ENCODE data around the gene G6PC3. TPM values are rescaled to one million over a fixed set of nuclear protein-coding genes. Genes with fewer than 3 reads are reported as not detected.
"Not testable (repeated sequence)": the region's sequence is repeated elsewhere in the genome, so short reads cannot be mapped to it uniquely, and the experiment has no call there.

Gene G6PC3
- total and polyA plus RNA-seq, 10 of the 15 experiments (the other 5 are each of a cell fraction or from before 2014, with no cell fraction given) = 13.0 to 93.7 (median 43.0) TPM

GRCh38 chr17:44119798-44120197, 49.3 kb downstream of the G6PC3 start:
- ATAC-seq (no peak), FAIRE-seq (no peak), DNase-seq (ENCODE audit: low read depth, low spot score) (no peak)
- H3K4me1 ChIP-seq (ENCODE audit: control insufficient read depth, insufficient read depth, low read length) = peaks cover 8% of the 10 kb centered on the region; the same call in 1 of the 2 replicates
- no peak overlapping the region for H2AFZ ChIP-seq (ENCODE audit: control insufficient read depth, low read depth, low read length)
- H3K27me3 ChIP-seq (replicated peaks in 1 of 2; ENCODE audit: control insufficient read depth in 2 of 2, insufficient read depth in 2 of 2, low read length in 1 of 2) = no peaks in the 10 kb centered on the region
- no TSS peak for BruUV-seq (replicated peaks)
- peaks cover 0 to 1% of the 10 kb centered on the region in 2 experiments; a peak in 1 of 4 replicates for H3K36me3 ChIP-seq (ENCODE audit: control insufficient read depth in 2 of 2, insufficient read depth in 2 of 2, low read length in 1 of 2)
- ChIA-PET SMC1A (ENCODE audit: uncharacterized antibody, unreplicated experiment) (no interaction called here), CTCF (interaction anchor here (0.6 kb wide), 2 partner anchors 28 to 63 kb away, joined by 3 to 5 read pairs; no protein-coding TSS in a partner anchor), RAD21 (ENCODE audit: unreplicated experiment) (no interaction called here), POLR2A (no interaction called here)
- H3K4me3 ChIP-seq = no peak overlapping the region
- peaks cover 2% of the 10 kb centered on the region for H3K79me2 ChIP-seq (ENCODE audit: control insufficient read depth, insufficient read depth, low read length)
- in situ Hi-C loops (cut with MboI) = loop anchor here (25.0 kb wide), 1 partner anchor 907 kb away; the partner anchor contains the start of gene TMEM106A
- 97% methylated on average over 2 of the region's 2 CpGs for WGBS (ENCODE audit: insufficient coverage, insufficient replicate concordance, low lambda C conversion rate, missing lambda C conversion rate)
- H3K9ac ChIP-seq (ENCODE audit: control insufficient read depth, insufficient read depth, low read length) = no peak overlapping the region
- no peak overlapping the region for H3K27ac ChIP-seq (ENCODE audit: control insufficient read depth, insufficient read depth)
- TF ChIP-seq CHD2 (IDR thresholded peaks at IDR 0.05; ENCODE audit: borderline replicate concordance, low read depth, low read length) = no peak
- TF ChIP-seq HSF1 (IDR thresholded peaks at IDR 0.05; ENCODE audit: low read depth, low read length) = no peak
- no peak for TF ChIP-seq TCF7 (IDR thresholded peaks at IDR 0.05; ENCODE audit: borderline replicate concordance)
- TF ChIP-seq JUND (IDR thresholded peaks at IDR 0.05; ENCODE audit: low read depth, low read length) = no peak
- intact Hi-C loops (cut with micrococcal nuclease; ENCODE audit: unreplicated experiment) = no loop called here
- no peaks in the 10 kb centered on the region for H4K20me1 ChIP-seq (ENCODE audit: control insufficient read depth, insufficient read depth)
- no peak overlapping the region for H3K4me2 ChIP-seq (ENCODE audit: control insufficient read depth, insufficient read depth)
- H3K9me3 ChIP-seq (replicated peaks; ENCODE audit: control insufficient read depth, insufficient read depth, low read length) = no peaks in the 10 kb centered on the region

GRCh38 chr17:44120281-44120680, 49.7 kb downstream of the G6PC3 start:
- CTCF ChIA-PET = interaction anchor here (0.6 to 4.1 kb wide), 4 partner anchors 9 to 176 kb away, joined by 3 to 40 read pairs (median 4); no protein-coding TSS in a partner anchor
- H3K4me1 ChIP-seq (ENCODE audit: control insufficient read depth, insufficient read depth, low read length); H3K4me3 ChIP-seq; intact Hi-C loops (cut with micrococcal nuclease; ENCODE audit: unreplicated experiment); RAD21 ChIA-PET (ENCODE audit: unreplicated experiment); FAIRE-seq; H3K9ac ChIP-seq (ENCODE audit: control insufficient read depth, insufficient read depth, low read length); POLR2A ChIA-PET; H3K9me3 ChIP-seq (replicated peaks; ENCODE audit: control insufficient read depth, insufficient read depth, low read length); H3K27ac ChIP-seq (ENCODE audit: control insufficient read depth, insufficient read depth); H2AFZ ChIP-seq (ENCODE audit: control insufficient read depth, low read depth, low read length); H3K79me2 ChIP-seq (ENCODE audit: control insufficient read depth, insufficient read depth, low read length); ATAC-seq; H3K36me3 ChIP-seq (ENCODE audit: control insufficient read depth in 2 of 2, insufficient read depth in 2 of 2, low read length in 1 of 2); H3K27me3 ChIP-seq (replicated peaks in 1 of 2; ENCODE audit: control insufficient read depth in 2 of 2, insufficient read depth in 2 of 2, low read length in 1 of 2); H3K4me2 ChIP-seq (ENCODE audit: control insufficient read depth, insufficient read depth); BruUV-seq (replicated peaks); H4K20me1 ChIP-seq (ENCODE audit: control insufficient read depth, insufficient read depth); DNase-seq (ENCODE audit: low read depth, low spot score): not testable (repeated sequence)
- WGBS (ENCODE audit: insufficient coverage, insufficient replicate concordance, low lambda C conversion rate, missing lambda C conversion rate) = 86% methylated on average over 11 of the region's 11 CpGs
- in situ Hi-C loops (cut with MboI) = loop anchor here (25.0 kb wide), 1 partner anchor 908 kb away; the partner anchor contains the start of gene TMEM106A
- SMC1A ChIA-PET (ENCODE audit: uncharacterized antibody, unreplicated experiment) = interaction anchor here (0.6 kb wide), 1 partner anchor 575 kb away, joined by 4 read pairs; no protein-coding TSS in a partner anchor
